Ureter (tissue), 1 donor: Measurements from ENCODE around the gene NTM. TPM values are rescaled to one million over a fixed set of nuclear protein-coding genes. Genes with fewer than 3 reads are reported as not detected.
"Not testable (repeated sequence)": the region's sequence is repeated elsewhere in the genome, so short reads cannot be mapped to it uniquely, and the experiment has no call there.

Experiments
- DNase-seq: peaks from one replicate; pipeline ENCODE4 v3.0.0-alpha.2; 2020; ENCODE audit warnings: low spot score
- total RNA-seq: library from RNA; stranded (reverse); gene quantifications from one replicate; pipeline ENCODE4 v1.2.4, GENCODE V29; 2023
- donor health status: DM: yes; HTN: yes; CAD: no.

NTM gene
- total RNA-seq, 1 donor from 2014 or later: 9.9 TPM

DNA sequence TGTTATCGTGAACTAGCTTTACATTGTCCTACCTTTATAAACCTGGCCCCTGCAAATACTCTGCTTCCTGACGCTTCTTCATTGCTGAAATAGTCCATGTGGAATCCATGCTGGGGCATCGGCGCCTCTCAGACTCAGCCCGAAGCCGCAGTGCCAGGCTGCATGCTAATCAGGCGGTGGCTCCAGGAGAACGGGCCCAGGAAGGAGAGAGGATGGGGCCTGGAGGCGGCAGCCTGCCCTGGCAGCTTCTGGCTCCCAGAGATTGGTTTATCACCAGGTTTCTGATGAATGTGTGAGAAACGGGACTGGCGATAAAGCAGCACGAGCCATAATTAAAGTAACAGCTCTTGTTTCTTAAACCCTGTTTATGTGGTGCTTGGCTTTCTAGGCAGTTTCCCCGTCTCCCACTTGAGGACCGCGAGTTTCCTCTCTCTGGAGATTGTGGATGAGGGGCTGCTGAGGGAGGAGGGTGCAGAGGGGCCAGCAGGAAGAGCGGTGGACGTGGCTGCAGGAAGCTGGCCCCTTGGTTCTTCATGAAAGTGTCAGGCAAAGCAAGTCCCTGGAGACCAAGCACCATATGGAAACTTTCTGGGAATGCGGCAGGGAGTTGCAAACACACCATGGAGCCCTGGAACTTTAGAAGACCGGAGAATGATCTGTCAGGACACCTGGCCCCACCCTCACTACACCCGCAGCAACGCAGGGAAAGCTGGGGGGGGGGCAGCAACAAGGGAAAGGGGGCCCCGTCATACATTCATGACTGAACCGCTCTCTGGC lies 93.4 kb downstream of the NTM start:
- DNase-seq: no peak

DNA sequence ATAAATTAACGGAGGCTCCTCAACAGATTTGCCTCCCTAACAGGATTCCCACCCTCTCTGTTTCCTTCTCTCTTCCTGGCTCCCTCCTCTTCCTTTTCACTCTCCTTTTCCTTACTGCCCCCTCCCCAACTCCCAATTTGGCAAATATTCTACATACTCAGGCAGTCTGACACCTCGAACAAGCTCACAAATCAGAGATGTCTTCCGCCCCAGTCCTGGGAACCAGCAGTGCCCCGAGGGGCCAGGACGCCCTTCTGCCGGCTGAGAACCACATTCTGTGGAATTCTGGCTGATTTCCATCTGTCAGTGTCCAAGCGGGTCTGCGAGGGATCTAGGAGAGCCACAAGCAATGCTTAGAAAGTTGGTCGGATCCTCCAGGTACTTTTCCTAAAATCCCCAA lies 94.0 kb downstream of the NTM start:
- DNase-seq: no peak

DNA sequence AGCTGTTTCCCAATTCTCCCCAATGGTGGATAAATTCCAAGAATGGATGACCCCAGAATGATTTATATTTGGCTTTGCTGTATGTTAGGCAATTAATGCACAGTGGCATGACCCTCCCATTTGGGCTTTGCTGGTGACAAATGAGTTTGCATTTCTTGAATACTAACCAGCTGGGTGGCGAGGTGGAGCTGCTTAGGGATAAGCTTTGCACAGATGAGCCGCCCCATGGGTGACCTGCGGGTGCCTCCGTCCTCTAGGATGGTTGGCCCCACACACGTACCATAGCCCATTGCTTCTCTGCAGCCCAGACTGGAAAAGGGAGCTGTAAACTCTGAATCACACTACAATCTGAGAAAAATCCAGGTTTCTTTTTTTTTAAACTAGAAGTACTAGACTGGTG lies 94.6 kb downstream of the NTM start:
- no peak for DNase-seq

DNA sequence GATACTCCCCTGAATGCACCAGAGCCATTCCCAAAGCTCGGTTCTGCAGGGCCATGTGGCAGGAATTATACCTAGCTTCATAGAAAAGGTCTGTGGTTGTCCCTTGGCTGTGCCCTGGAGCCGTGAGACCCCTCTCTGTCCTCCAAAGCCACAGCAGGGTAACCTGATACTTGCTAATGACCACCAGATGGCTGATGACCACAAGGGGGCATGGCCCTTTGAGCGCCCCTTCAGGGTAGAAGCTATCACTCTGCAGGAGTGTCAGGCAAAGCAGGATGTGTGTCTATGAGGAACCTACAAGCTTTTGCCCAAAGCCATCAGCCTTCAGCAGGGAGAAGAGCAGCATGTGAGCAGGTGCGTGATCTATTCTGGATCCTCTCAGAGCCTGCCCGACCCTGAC lies 95.3 kb downstream of the NTM start:
- DNase-seq: no peak

DNA sequence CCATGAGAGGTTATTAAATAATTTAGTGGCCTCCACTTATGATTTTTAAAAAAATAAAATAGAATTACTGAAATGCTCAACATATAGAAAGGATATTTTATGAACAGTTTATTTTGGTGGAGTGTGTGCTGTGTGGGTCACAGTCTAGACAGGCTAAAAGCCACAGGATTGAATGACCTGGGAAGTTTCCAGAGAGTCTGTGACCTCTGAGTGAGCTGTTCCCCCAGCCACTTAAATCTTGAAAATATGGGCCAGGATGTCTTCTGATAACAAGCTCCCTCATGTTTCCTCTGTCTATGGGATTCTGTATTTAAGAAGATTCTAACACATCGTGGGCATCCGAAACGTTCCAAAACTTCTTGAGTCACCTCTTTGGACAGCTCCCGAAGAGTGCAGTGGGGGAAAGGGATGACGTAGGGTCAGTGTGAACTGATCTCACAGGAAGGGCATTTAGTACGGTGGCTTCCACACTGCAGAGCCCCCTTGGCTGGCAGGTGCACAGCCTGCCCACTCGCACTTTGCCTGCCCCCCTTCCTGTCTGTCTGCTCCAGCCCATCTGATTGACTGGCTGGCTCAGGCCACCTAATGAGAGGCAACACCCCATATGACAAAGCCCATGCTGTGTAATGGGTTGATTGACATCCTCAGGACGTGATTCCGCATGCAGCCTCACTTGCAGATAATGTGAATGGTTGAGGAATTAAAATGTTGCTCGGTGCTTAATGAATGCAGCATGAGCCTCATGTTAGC lies 97.4 kb downstream of the NTM start:
- no peak for DNase-seq

DNA sequence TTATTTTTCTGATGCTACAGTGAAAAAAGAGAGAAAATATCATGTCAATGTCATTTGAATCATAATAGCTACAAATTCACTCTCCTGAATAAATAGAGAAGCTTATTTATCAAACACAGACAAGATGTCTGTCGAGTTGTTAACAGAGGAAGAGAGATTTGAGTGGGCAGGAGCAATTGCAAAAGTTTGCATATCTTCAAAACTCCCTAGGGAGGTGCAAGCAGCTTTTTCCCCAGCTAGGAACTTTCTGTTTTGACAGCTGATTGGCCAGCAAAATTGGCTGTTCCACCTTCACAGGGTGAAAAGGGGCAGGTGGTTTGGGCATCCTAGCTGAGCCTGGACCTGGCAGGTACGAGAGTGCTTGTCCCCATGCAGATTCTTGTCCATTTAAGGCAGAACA lies 98.2 kb downstream of the NTM start:
- DNase-seq: no peak

DNA sequence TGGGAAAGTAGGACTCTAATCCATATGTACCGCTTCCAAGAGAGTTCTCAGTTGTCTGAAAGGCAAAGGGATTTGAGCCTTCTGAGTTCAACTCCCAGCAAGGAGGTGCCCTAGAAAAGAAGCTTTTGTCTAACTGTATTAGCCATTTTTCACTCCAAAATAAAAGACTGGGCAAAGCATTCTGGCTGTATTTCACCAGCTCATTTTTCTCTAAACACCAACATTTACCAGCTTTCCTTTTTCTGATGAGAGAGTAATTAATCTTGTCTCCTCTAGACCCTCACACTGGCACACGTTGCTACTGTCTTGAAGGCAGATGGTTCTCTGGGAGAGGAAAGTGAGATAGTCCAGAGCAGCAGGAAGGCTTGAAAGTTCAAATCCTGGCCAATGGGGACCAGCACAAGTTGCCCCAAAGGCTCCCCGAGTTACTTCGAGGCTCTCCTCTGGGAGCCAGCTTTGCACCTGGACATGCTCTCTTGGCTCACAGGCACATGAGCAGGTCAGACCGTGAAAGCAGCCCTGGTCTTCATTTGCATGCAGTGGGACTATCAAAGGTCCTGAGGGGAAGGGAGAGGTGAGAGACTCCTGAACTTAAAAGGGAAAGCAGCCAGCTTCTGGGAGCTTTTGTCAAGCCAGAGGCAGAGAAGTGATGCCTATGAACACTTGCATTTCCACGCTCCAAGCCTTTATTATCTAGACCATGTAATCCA lies 100.0 kb downstream of the NTM start:
- DNase-seq: no peak

DNA sequence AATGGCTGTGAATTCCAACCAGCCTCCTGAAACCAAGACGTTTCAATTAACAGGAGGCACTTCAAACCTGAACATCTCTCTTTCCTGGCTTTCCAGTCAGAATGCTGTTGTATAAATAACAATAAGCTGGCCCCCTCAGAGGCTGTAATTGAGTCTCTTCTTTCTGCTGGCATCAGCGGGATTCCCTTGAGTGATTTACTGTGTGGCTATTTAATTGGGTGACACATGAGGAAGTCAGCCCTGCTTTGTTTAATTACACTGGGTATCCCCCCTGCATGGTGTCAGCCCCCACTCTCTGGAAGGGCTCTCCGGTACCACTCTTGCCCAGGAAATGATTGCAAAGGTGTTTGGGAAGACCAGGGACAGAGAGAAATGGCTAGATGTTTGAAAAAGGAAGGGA lies 101.6 kb downstream of the NTM start:
- DNase-seq: no peak

DNA sequence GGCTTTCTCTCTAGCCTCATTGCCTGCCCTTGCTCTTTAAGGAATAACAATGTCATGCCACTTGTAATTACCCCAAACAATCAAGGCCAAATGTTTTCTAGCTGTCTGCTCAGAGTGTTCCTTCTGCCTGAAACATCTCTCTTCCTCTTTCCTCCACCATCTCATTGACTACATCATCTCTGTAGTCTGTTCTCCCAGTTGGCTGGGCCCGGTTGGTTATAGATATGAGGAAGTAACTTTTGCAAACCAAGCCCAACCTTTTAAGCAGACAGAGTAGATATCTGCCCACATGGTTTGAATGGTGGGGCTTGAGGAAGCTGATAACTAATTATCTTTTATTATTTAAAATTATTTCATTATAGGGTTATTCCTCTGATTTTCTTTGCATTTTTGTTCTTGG lies 104.5 kb downstream of the NTM start:
- no peak for DNase-seq

DNA sequence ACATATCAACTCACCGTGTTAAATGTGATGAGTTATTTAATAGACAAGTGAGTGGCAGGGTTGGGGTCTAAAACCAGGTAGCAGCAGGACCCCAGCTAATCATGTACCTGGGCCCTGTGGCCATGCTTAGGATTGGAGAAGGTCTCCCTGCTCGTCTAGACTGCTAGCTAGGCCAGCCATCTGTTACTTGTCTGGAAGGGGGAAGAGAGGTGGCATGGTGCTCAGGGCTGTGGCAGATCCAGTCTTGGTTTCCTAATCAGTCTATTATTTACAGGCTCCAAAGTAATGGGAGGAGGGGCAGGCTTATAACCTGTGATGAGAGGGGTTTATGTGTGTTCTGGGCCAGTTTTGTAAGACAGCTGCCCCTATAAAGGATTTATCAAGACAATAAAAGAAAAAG lies 105.9 kb downstream of the NTM start:
- DNase-seq: no peak

DNA sequence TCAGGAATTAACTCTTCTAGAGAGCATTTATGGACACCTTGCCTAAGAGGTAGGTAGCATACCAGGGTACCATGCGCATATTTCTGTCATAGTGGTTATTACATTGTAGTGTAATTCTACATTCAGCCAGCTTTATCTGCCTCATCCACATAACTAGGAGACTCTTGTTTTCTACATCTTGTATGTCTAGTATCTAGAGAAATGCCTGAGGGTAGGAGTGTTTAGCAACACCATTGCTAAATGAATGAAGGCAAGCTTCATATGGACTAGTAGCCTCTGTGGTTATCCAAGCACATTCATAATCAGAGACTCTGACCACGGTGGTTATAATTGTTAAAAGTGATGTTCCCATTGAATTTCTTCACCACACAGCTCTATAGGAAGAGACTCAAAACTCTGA lies 107.9 kb downstream of the NTM start:
- DNase-seq: no peak

DNA sequence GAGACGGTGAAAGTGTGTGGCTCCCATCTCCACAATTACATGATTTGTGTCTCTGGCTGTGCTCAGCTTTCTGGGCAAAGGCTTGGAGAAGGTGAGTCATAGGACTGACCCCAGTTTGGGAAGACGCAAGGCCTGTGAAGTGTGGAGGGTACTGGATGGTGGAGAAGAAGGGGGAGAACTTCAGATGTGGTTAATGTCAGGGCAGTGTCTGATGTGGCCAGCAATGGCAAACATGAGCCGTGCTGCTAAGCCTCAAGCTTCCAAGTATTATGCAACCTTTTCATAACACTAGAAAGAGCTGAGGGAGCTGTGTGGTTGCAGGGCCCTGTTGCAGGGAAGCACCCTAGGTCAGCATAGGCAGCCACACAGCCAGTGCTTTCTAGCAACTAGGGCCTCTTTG lies 110.9 kb downstream of the NTM start:
- DNase-seq: no peak

DNA sequence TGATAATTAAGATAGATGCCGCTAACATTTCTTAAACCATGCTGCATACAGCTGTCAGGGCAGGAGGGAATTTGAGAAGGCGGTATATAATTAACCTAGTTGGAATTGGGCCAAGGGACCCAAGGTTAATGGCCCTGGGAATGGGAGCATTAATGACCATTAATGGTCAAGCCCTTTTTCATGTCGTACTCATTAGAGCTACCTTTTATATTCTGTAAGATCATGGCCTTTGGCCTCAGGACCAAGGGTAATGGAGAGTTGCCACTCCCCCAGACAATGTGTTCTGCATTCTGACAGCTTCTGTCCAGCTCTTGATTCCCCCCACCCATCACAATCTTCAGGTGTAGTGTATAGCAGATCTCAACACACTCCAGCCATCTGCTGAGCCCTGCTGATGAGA lies 111.6 kb downstream of the NTM start:
- no peak for DNase-seq

DNA sequence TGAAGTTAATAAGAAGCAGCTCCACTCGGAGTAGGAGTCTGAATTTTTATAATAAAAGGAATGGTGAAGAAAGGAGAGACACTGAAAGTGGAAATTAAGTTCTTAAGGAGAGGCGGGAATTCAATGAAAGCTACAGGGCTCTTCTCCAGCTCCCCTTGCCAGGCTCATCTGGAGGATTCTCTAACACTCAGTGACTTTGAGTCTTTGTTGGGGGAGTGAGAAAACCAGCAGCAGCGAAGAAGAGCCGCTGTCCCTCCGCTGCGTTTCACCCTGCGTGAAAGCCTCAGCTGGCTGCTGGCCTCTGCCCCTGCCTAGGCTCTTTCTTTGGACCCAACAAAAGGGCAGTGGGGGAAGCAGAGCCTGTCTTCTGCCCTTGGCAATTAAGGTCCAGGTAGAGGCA lies 113.0 kb downstream of the NTM start:
- DNase-seq: no peak

DNA sequence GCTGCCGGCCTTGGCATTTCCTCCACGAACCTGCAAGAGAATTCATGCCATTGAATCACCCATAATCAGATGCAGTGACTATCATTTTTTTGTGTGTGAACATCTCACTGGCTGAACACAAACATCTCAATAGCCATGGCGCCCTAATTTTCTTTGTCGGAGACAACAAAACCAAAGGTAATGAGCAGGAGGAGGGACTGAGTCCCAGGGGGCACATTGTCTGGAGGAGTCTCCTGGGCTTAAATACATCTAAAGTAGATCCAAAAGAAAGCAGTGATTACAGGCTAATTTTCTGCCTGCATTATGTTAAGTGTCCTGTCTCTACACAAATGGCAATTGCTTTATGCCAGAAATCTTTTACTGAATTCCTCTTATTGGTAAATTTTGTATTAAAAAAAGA lies 113.5 kb downstream of the NTM start:
- DNase-seq: no peak

DNA sequence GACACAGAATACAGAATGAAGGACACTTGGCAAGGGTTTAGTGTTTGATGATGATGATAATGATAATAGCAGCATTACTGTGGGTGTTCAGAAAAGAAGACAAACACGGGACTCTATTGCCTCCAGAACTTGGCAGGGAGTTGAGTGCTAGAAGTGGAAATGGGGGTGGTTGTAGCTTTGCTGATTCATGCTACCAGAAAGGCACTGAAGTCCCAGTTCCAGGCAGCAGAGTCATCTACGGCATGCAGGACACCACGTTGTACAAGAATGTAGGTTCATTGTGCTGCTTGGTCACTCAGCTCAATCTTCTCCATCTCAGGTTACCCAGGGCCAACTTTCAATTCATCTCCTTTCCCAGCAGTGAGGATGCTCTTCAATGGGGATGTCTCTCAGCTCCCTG lies 115.7 kb downstream of the NTM start:
- no peak for DNase-seq

DNA sequence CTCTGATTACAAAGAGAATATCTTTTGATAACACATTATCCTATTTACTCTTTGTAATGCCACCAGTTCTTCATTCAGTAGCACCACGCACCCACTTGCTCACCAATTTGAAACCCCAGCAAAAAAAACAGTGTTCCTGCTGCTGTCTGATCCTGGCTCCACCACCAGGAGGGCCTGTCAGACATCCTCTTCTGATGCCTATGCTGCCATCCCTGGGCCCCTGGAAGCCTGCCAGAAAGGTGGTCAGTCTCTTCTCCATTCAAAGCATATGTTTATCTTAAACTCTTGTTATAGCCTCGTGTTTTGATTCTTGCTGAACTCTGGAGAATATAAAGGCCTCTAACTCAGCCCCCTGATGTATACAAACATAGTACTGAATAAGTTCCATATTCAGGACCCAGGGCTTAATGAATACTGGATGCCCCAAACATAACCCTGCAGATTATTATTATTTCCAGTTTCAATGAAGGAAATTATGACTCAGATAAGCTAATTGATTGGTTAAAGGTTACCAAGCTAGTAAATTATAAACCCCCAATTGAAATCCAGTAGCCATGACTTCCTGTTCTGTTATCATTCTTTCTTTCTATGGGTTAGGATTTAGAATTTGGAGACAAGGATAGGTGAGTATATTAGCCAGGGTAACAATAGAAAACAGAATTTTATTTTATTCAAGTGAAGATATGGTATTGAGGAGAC lies 116.7 kb downstream of the NTM start:
- no peak for DNase-seq

DNA sequence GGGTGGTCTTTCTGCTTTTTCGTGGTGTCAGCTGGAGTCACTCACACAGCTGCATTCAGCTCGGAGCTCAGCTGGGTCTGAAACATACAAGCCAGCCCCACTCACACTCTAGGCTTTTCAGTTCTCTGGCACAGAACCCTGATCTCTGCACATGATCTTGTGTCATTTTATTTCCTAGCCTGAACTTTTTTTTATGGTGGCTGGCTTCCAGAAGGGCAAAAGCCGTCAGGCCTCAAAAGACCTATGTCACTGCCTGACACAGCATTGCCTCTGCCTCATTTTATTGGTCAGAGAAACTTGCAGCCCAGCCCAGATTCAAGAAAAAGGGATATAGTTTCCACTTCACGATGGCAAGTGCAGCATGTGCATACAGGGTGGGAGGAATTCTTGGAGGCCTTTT lies 117.8 kb downstream of the NTM start:
- DNase-seq: no peak

DNA sequence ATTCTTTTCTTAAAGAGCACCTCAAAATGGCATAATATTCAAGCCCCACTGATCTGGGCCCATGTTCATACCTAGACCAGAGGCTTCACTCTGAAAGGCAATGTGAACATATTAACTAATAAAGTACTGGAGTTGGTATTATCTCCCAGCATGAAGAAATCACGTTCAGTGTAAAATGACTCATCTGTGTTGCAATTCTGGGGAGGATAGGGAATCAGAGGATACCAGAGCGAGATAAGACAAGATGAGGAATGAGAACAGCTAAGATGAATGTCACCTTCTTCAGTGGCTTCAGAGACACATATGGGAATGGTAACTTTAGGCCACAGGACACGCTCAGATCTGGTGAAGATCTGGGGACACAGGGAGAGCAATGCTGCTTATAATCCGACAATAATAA lies 121.1 kb downstream of the NTM start:
- no peak for DNase-seq

DNA sequence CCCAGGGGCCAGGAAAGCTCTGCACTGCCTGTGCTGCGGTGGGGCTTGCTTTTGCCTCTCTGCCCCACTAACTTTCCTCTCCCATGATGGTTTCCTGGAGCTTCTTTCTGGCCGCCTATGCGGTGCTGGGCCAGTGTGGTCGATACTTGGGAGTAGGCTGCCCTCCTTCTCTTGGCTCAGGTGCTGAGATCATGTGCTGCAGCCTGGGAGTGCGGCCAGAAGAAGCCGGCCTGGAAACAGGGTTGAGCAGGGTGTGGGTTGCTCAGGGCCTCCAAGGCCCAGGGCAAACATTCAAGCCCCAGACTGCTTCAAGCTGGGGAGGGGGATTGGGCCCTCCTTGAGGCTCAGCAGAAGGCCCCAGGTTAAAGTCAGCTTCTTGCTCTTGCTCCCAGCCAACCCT lies 125.0 kb downstream of the NTM start:
- peak; percentile 59 for DNase-seq

DNA sequence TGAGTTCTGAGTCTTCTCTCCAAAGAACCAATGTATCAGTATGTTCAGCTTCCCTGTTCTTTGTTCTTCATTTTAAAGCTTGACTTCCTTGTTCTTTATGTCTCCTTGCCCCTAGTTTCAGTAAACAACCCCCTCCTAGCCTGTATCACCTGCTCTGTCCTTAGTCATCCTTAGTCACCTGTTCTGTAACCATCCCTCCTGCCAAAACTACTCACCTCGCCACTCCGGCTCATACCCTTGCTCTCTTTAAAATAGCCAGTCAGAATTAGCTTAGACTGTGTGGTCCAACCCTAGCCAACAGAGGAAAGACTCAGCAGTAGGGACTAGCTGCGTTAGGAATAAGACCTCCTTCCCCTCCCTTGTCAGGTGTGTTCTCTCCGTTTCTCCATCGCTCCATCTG lies 127.3 kb downstream of the NTM start:
- not testable (repeated sequence) for DNase-seq

DNA sequence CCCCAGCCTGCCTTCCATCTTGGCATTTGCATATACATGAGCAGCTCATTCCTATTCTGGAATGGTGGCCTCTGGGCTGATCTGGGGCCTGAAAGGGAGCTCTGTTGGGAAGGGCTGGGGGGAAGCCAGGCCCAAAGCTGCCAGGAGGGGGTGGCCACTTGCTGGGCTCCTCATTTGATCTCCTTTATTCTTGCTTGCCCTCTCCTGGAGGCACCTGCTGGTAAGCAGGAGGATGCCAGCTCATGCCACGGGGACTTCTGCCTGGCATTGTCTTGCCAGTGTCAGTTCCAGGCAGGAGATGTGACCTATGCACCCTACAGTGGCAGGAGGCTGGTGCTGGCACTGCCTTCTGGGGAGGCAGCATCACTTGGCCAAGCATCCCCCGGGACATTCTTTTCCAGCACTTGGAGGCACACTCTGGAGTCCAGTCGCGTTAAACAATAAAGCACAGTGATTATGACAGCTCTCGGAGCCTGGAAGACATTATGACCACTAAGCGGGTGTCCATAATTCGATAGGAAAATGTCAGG lies 128.3 kb downstream of the NTM start:
- no peak for DNase-seq
